Measurements from ENCODE around the gene TM7SF2. TPM values are rescaled to one million over a fixed set of nuclear protein-coding genes. Genes with fewer than 3 reads are reported as not detected.

The TM7SF2 gene
- total and polyA plus RNA-seq, 2 of the 13 experiments (the other 11 are each of a cell fraction or from before 2014, with no cell fraction given): 56.0 to 66.9 TPM

DNA sequence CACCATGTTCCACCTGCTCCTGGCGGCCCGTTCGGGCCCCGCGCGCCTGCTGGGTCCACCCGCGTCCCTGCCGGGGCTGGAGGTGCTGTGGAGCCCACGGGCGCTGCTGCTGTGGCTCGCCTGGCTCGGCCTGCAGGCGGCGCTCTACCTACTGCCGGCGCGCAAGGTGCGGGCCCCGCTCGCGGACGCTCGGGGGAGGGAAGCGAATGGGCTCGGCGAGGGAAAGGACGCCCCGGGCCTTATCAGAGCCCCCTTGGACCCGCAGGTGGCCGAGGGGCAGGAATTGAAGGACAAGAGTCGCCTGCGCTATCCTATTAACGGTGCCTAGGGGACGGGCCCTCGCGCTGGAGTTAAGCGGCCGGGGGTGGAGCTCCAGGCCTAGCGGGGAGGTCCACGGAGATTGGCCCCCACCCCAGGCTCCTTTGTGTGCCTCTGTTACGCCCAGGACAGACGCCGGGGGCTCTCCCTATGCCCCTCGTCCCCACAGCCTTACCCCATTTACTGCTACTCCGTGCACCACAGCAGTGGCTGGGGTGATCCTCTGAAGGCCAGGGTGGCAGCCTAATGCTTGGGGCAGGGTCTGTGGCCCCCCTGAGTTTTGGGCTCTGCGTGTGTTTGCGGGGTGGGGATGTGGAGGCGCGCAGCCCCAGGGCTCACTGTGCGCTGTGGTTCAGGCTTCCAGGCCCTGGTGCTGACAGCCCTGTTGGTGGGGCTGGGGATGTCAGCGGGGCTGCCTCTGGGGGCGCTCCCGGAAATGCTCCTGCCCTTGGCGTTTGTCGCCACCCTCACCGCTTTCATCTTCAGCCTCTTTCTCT, 1.1 kb downstream of the TM7SF2 start (continued):
- no peak for TF ChIP-seq PRPF4 (IDR thresholded peaks at IDR 0.05; ENCODE audit: low read depth, low read length, poor library complexity, severe bottlenecking)
- no peak for TF ChIP-seq CHD2 (IDR thresholded peaks at IDR 0.05; ENCODE audit: low read depth, low read length)
- TF ChIP-seq, protein P1, sequence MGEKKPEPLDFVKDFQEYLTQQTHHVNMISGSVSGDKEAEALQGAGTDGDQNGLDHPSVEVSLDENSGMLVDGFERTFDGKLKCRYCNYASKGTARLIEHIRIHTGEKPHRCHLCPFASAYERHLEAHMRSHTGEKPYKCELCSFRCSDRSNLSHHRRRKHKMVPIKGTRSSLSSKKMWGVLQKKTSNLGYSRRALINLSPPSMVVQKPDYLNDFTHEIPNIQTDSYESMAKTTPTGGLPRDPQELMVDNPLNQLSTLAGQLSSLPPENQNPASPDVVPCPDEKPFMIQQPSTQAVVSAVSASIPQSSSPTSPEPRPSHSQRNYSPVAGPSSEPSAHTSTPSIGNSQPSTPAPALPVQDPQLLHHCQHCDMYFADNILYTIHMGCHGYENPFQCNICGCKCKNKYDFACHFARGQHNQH (CRISPR knock-in tag; IDR thresholded peaks at IDR 0.05): peak; percentile 56; the same call in 1 of the 2 replicates
- TF ChIP-seq ZNF878 (CRISPR knock-in tag; IDR thresholded peaks at IDR 0.05): no peak
- no peak for TF ChIP-seq GTF3A (CRISPR knock-in tag; conservative IDR thresholded peaks at IDR 0.05)
- no peak for TF ChIP-seq SMAD1 (CRISPR knock-in tag; IDR thresholded peaks at IDR 0.05; ENCODE audit: borderline replicate concordance, low read depth)
- no peak for TF ChIP-seq ATRX (CRISPR knock-in tag; IDR thresholded peaks at IDR 0.05; ENCODE audit: borderline replicate concordance)
- 0 out of 2 replicates have a peak, but pooled peaks have one; percentile 36 for TF ChIP-seq ZKSCAN8 (CRISPR knock-in tag; IDR thresholded peaks at IDR 0.05; ENCODE audit: borderline replicate concordance)
- TF ChIP-seq ZMYM2 (CRISPR knock-in tag; IDR thresholded peaks at IDR 0.05): peak; percentile 51
- TF ChIP-seq, protein P2, sequence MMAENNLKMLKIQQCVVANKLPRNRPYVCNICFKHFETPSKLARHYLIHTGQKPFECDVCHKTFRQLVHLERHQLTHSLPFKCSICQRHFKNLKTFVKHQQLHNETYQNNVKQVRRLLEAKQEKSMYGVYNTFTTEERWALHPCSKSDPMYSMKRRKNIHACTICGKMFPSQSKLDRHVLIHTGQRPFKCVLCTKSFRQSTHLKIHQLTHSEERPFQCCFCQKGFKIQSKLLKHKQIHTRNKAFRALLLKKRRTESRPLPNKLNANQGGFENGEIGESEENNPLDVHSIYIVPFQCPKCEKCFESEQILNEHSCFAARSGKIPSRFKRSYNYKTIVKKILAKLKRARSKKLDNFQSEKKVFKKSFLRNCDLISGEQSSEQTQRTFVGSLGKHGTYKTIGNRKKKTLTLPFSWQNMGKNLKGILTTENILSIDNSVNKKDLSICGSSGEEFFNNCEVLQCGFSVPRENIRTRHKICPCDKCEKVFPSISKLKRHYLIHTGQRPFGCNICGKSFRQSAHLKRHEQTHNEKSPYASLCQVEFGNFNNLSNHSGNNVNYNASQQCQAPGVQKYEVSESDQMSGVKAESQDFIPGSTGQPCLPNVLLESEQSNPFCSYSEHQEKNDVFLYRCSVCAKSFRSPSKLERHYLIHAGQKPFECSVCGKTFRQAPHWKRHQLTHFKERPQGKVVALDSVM (CRISPR knock-in tag; IDR thresholded peaks at IDR 0.05): no peak
- no peak for TF ChIP-seq ZNF354B (CRISPR knock-in tag; IDR thresholded peaks at IDR 0.05)
- TF ChIP-seq AGO1 (IDR thresholded peaks at IDR 0.05; ENCODE audit: low read depth, low read length, poor library complexity, severe bottlenecking): peak; percentile 99
- TF ChIP-seq MEIS2 (CRISPR knock-in tag; IDR thresholded peaks at IDR 0.05): 0 out of 2 replicates have a peak, but pooled peaks have one; percentile 65
- TF ChIP-seq ZNF839 (CRISPR knock-in tag; IDR thresholded peaks at IDR 0.05; ENCODE audit: borderline replicate concordance): no peak
- TF ChIP-seq KDM6A (CRISPR knock-in tag; IDR thresholded peaks at IDR 0.05; ENCODE audit: low read depth): no peak
- TF ChIP-seq TCF12 (IDR thresholded peaks at IDR 0.05): no peak
- TF ChIP-seq TCF12 (CRISPR knock-in tag; IDR thresholded peaks at IDR 0.05): 0 out of 2 replicates have a peak, but pooled peaks have one; percentile 66
- TF ChIP-seq, protein P3, sequence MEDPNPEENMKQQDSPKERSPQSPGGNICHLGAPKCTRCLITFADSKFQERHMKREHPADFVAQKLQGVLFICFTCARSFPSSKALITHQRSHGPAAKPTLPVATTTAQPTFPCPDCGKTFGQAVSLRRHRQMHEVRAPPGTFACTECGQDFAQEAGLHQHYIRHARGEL (CRISPR knock-in tag; IDR thresholded peaks at IDR 0.05): no peak
- no peak for TF ChIP-seq ZNF572 (CRISPR knock-in tag; IDR thresholded peaks at IDR 0.05)
- peak; percentile 78 for TF ChIP-seq ZNF776 (CRISPR knock-in tag; IDR thresholded peaks at IDR 0.05)
- TF ChIP-seq HMG20A (CRISPR knock-in tag; IDR thresholded peaks at IDR 0.05; ENCODE audit: borderline replicate concordance): no peak
- TF ChIP-seq ZBTB8A (CRISPR knock-in tag; IDR thresholded peaks at IDR 0.05; ENCODE audit: borderline replicate concordance, low read depth): no peak
- TF ChIP-seq ZFP1 (CRISPR knock-in tag; IDR thresholded peaks at IDR 0.05): 0 out of 2 replicates have a peak, but pooled peaks have one; percentile 27
- TF ChIP-seq ZNF20 (CRISPR knock-in tag; IDR thresholded peaks at IDR 0.05): peak; percentile 55; the same call in 1 of the 2 replicates
- TF ChIP-seq ZNF713 (CRISPR knock-in tag; IDR thresholded peaks at IDR 0.05): no peak
- TF ChIP-seq ZFP36L1 (CRISPR knock-in tag; IDR thresholded peaks at IDR 0.05): no peak
- TF ChIP-seq KDM1A (CRISPR knock-in tag; IDR thresholded peaks at IDR 0.05): peak; percentile 37; the same call in 1 of the 2 replicates
- no peak for TF ChIP-seq SATB2 (CRISPR knock-in tag; IDR thresholded peaks at IDR 0.05)

All from HepG2 (cell line).